ENCODE data around the gene TMEM14B.

Gene TMEM14B

GRCh38 chr6:10769419-10769818 lies 21.8 kb downstream of the TMEM14B start:
- H3K4me3 ChIP-seq (replicated peaks; ENCODE audit: low read depth, low read length) = no peak overlapping the region
- DNase-seq (ENCODE audit: extremely low read depth, insufficient read length) = no peak
- H3K27me3 ChIP-seq (replicated peaks; ENCODE audit: control insufficient read depth, insufficient read depth, low read length) = no peaks in the 10 kb centered on the region
- H3K36me3 ChIP-seq (ENCODE audit: control insufficient read depth, insufficient read depth, low read length) = no peaks in the 10 kb centered on the region
- TF ChIP-seq CTCF (IDR thresholded peaks at IDR 0.05; ENCODE audit: insufficient read depth, low read length, poor library complexity, severe bottlenecking) = no peak

DNA sequence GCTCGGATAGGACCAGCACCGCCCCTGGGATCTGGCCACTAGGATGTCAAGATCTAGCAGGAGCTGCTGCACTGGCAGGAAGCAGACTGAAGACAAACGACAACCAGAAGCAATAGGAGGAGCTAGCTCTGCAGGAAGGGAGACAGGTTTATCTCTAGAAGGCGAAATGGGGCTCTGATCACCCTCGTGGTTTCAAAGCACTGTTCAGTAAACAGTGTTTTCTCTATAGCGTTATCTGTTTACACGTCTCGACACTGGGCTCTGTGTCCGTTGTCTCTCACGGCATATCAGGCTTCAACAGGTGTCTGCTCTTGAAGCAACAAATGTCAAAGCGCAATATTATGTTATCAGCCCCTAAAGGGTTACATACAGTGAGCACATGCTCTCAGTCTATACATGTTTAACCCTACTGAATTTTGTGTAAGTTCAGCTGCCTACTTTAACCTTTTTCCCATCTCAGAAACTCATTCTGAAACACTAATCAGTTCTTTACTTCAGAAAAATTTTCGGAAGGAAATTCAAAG lies 23.8 kb downstream of the TMEM14B start:
- no peaks in the 10 kb centered on the region for H3K27me3 ChIP-seq (replicated peaks; ENCODE audit: control insufficient read depth, insufficient read depth, low read length)
- DNase-seq (ENCODE audit: extremely low read depth, insufficient read length) = no peak
- no peak for TF ChIP-seq CTCF (IDR thresholded peaks at IDR 0.05; ENCODE audit: insufficient read depth, low read length, poor library complexity, severe bottlenecking)
- H3K4me3 ChIP-seq (replicated peaks; ENCODE audit: low read depth, low read length) = no peak overlapping the region
- no peaks in the 10 kb centered on the region for H3K36me3 ChIP-seq (ENCODE audit: control insufficient read depth, insufficient read depth, low read length)

- no peak for TF ChIP-seq CTCF (IDR thresholded peaks at IDR 0.05; ENCODE audit: insufficient read depth, low read length, poor library complexity, severe bottlenecking)
- Histone ChIP-seq H3K36me3 (ENCODE audit: control insufficient read depth, insufficient read depth, low read length) (no peaks in the 10 kb centered on the region), H3K4me3 (replicated peaks; ENCODE audit: low read depth, low read length) (no peak overlapping the region), H3K27me3 (replicated peaks; ENCODE audit: control insufficient read depth, insufficient read depth, low read length) (no peaks in the 10 kb centered on the region)
- DNase-seq (ENCODE audit: extremely low read depth, insufficient read length) = no peak
Observed at GRCh38 chr6:10778230-10778629, 30.6 kb downstream of the TMEM14B start.

DNA sequence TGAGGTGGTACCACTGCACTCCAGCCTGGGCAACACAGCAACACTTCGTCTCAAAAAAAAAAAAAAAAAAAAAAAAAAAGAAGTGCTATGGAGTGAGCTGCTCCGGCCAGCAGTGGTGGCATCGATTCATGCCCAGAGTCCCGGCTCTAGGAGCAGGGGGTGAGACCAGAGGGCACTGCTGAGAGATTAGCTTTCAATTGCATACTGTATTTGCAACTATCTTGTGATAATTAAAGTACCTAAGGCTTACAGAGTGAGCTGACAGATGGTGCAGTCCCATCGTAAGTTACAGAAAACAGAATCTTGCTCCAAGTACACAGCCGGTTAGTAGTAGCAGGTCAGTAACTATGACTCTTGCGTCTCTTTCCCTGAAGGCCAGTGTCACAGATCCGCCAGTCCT lies 31.5 kb downstream of the TMEM14B start:
- TF ChIP-seq CTCF (IDR thresholded peaks at IDR 0.05; ENCODE audit: insufficient read depth, low read length, poor library complexity, severe bottlenecking) = no peak
- Histone ChIP-seq H3K4me3 (replicated peaks; ENCODE audit: low read depth, low read length) (no peak overlapping the region), H3K27me3 (replicated peaks; ENCODE audit: control insufficient read depth, insufficient read depth, low read length) (no peaks in the 10 kb centered on the region), H3K36me3 (ENCODE audit: control insufficient read depth, insufficient read depth, low read length) (no peaks in the 10 kb centered on the region)
- DNase-seq (ENCODE audit: extremely low read depth, insufficient read length) = no peak

GRCh38 chr6:10791673-10792072 lies 44.1 kb downstream of the TMEM14B start:
- Histone ChIP-seq H3K36me3 (ENCODE audit: control insufficient read depth, insufficient read depth, low read length) (no peaks in the 10 kb centered on the region; the same call in 1 of the 2 replicates), H3K27me3 (replicated peaks; ENCODE audit: control insufficient read depth, insufficient read depth, low read length) (no peaks in the 10 kb centered on the region), H3K4me3 (replicated peaks; ENCODE audit: low read depth, low read length) (no peak overlapping the region)
- no peak for DNase-seq (ENCODE audit: extremely low read depth, insufficient read length)
- TF ChIP-seq CTCF (IDR thresholded peaks at IDR 0.05; ENCODE audit: insufficient read depth, low read length, poor library complexity, severe bottlenecking) = no peak

DNA sequence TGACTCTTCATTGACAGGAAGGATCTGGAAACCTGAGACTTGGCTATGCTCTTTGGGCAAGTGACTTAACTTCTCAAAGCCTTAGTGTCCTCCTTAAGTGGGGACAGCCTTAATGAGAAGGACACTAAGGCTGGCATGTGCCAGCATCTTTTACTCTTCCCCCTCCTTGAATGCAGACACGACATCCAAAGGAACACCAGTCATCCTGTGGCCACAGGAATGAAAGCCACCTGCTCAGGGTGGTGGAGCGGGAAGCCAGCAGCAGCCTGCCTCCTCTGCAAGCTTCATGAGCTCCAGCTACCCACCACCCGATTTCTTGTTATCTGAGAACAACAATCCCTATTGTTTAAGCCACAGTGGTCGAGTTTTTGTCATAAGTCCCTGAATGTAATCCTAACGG lies 44.5 kb downstream of the TMEM14B start:
- no peak for TF ChIP-seq CTCF (IDR thresholded peaks at IDR 0.05; ENCODE audit: insufficient read depth, low read length, poor library complexity, severe bottlenecking)
- H3K27me3 ChIP-seq (replicated peaks; ENCODE audit: control insufficient read depth, insufficient read depth, low read length) = no peaks in the 10 kb centered on the region
- DNase-seq (ENCODE audit: extremely low read depth, insufficient read length) = no peak
- no peaks in the 10 kb centered on the region; the same call in 1 of the 2 replicates for H3K36me3 ChIP-seq (ENCODE audit: control insufficient read depth, insufficient read depth, low read length)
- H3K4me3 ChIP-seq (replicated peaks; ENCODE audit: low read depth, low read length) = no peak overlapping the region

Measured in GM06990 (cell line).